ENCODE data around the gene EED.
"Not testable (repeated sequence)": the region's sequence is repeated elsewhere in the genome, so short reads cannot be mapped to it uniquely, and the experiment has no call there.

DNA sequence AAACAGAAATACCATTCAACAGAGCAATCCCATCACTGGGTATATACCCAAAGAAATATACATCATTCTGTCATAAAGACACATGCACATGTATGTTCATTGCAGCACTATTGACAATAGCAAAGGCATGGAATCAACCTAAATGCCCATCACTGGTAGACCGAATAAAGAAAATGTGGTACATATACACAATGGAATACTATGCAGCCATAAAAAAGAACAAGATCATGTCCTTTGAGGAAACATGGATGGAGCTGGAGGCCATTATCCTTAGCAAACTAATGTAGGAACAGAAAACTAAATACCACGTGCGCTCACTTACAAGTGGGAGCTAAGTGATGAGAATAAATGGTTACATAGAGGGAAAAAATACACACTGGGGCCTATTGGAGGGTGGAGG, 19.2 kb upstream of the EED start:
- TF ChIP-seq MAX (IDR thresholded peaks at IDR 0.05); YY1 (IDR thresholded peaks at IDR 0.05); CTCF (IDR thresholded peaks at IDR 0.05; ENCODE audit: low read depth, low read length, missing input control); RAD21 (IDR thresholded peaks at IDR 0.05); JUND (IDR thresholded peaks at IDR 0.05): not testable (repeated sequence)
- TF ChIP-seq, protein P1, sequence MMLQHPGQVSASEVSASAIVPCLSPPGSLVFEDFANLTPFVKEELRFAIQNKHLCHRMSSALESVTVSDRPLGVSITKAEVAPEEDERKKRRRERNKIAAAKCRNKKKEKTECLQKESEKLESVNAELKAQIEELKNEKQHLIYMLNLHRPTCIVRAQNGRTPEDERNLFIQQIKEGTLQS (IDR thresholded peaks at IDR 0.05), result not testable (repeated sequence)
